Neural progenitor cell (in vitro differentiated cells): ENCODE measurements around the gene EPN1. TPM values are rescaled to one million over a fixed set of nuclear protein-coding genes. Genes with fewer than 3 reads are reported as not detected.

Experiments
- small RNA-seq: library from RNA; depleted of rRNA; stranded (forward); fragments of <200 nt; gene quantifications from one replicate; pipeline ENCODE3, GENCODE V24; 2015
- total RNA-seq: library from RNA; depleted of rRNA; stranded (reverse); fragments of >200 nt; gene quantifications from 2 replicates; pipeline ENCODE4 v1.2.3, GENCODE V29; 2015; ENCODE audit warnings: low replicate concordance

The EPN1 gene
- total RNA-seq, 1 donor from 2014 or later = 16.1 TPM

Small RNAs within 50 kb of the gene (small RNA-seq; reads per million reads assigned to genes)
- not detected for gene AC010525.2

Other genes starting within 250 kb of the EPN1 start
- 0.09 and 0.21 TPM in 2 replicates for gene SHISA7, start 231.9 kb upstream of the EPN1 start, total RNA-seq
- gene ISOC2, start 213.6 kb upstream of the EPN1 start, total RNA-seq = 14.8 and 34.4 TPM in 2 replicates
- gene C19orf85, start 210.5 kb upstream of the EPN1 start, total RNA-seq = not detected in 2 replicates
- gene ZNF628, start 198.6 kb upstream of the EPN1 start, total RNA-seq = 5.0 TPM in 1 of 2 replicates, not detected in the other
- gene NAT14, start 190.0 kb upstream of the EPN1 start, total RNA-seq = 16.2 and 49.2 TPM in 2 replicates
- 0.56 TPM in 1 of 2 replicates, not detected in the other for gene SSC5D, start 186.8 kb upstream of the EPN1 start, total RNA-seq
- 6.2 TPM in 1 of 2 replicates, not detected in the other for gene SBK2, start 138.1 kb upstream of the EPN1 start, total RNA-seq
- gene SBK3, start 129.7 kb upstream of the EPN1 start, total RNA-seq = 3.3 and 15.1 TPM in 2 replicates
- 2.1 and 15.2 TPM in 2 replicates for gene ZNF579, start 94.4 kb upstream of the EPN1 start, total RNA-seq
- 4.8 and 10.8 TPM in 2 replicates for gene FIZ1, start 75.7 kb upstream of the EPN1 start, total RNA-seq
- gene ZNF524, start 74.9 kb upstream of the EPN1 start, total RNA-seq = 3.2 and 5.4 TPM in 2 replicates
- 0.49 and 4.5 TPM in 2 replicates for gene ZNF865, start 69.6 kb upstream of the EPN1 start, total RNA-seq
- gene ZNF784, start 50.7 kb upstream of the EPN1 start, total RNA-seq = 3.9 and 12.5 TPM in 2 replicates
- 2.8 and 13.4 TPM in 2 replicates for gene ZNF580, start 34.2 kb upstream of the EPN1 start, total RNA-seq
- 12.2 and 32.4 TPM in 2 replicates for gene ZNF581, start 31.6 kb upstream of the EPN1 start, total RNA-seq
- gene CCDC106, start 27.0 kb upstream of the EPN1 start, total RNA-seq = 7.6 and 24.9 TPM in 2 replicates
- 124 and 238 TPM in 2 replicates for gene U2AF2, start 20.2 kb upstream of the EPN1 start, total RNA-seq
- gene NLRP9, start 63.2 kb downstream of the EPN1 start, total RNA-seq = not detected in 2 replicates
- not detected in 2 replicates for gene RFPL4A, start 83.9 kb downstream of the EPN1 start, total RNA-seq
- gene RFPL4AL1, start 93.9 kb downstream of the EPN1 start, total RNA-seq = not detected in 2 replicates
- gene NLRP11, start 156.8 kb downstream of the EPN1 start, total RNA-seq = not detected in 2 replicates
- not detected in 2 replicates for gene NLRP4, start 161.3 kb downstream of the EPN1 start, total RNA-seq